ENCODE data around the gene ZNF669.
"Not testable (repeated sequence)": the region's sequence is repeated elsewhere in the genome, so short reads cannot be mapped to it uniquely, and the experiment has no call there.

Gene ZNF669

GRCh38 chr1:247103859-247104591, at the start of gene ZNF669:
Gene ZNF669, minus strand, starts transcription at chr1:247104356. Its CDS starts 157 bp downstream, at chr1:247104199.
- peak; percentile 83 for DNase-seq

- DNase-seq, result no peak
Measured at GRCh38 chr1:247147781-247148180, 43.6 kb upstream of the ZNF669 start.

DNA sequence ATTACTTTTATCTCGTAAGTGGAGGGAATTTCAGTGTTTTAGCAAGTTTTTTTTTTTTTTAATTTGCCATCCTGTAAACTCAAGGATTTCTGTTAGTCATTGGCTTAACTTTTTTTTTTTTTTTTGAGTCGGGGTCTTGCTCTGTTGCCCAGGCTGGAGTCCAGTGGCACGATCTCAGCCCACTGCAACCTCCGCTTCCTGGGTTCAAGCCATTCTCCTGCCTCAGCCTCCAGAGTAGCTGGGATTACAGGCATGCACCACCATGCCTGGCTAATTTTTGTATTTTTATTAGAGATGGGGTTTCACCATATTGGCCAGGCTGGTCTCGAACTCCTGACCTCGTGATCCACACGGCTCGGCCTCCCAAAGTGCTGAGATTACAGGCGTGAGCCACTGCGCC, 43.0 kb upstream of the ZNF669 start:
- not testable (repeated sequence) for DNase-seq

DNA sequence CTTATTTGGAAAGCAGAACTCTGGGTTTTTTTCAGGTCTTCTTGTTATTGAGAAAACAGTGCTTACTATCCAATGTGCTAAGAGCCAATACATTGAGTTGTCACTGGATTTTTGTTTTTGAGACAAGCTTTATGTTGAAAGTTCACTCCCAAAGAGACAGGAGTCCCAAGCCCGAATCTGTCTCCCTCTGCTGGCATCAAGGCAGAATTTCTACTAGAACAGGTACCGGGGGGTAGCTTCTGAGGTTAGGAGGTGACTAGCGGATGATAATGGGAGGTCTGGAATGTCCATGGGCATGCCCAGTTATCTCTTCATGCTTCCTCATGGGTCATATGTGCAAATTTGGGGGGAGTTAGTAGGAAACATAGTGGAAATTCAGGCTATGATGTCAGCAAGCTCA, 42.5 kb upstream of the ZNF669 start:
- no peak for DNase-seq

GRCh38 chr1:247145279-247145678, 41.1 kb upstream of the ZNF669 start:
- no peak for DNase-seq

GRCh38 chr1:247139557-247139956, 35.4 kb upstream of the ZNF669 start:
- not testable (repeated sequence) for DNase-seq

DNA sequence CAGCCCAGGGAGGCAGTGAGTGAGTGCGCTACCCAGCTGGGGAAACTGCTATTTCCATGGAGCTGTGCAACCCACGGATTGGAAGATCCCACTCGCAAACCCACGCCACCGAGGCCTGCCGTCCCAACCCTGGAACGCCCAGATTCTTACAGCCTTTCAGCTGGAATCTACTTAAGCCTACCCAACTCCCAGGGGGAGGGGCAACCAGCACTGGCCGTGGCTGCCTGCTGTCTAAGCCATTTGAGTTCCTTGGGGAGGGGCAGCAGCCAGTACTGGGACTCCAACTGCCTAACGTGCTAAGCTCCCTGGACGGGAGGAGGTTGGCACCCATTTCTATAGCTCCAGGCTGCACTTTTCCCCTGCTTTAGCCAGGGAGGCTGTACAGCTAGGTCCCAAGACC, 27.1 kb upstream of the ZNF669 start:
- DNase-seq, result no peak

DNA sequence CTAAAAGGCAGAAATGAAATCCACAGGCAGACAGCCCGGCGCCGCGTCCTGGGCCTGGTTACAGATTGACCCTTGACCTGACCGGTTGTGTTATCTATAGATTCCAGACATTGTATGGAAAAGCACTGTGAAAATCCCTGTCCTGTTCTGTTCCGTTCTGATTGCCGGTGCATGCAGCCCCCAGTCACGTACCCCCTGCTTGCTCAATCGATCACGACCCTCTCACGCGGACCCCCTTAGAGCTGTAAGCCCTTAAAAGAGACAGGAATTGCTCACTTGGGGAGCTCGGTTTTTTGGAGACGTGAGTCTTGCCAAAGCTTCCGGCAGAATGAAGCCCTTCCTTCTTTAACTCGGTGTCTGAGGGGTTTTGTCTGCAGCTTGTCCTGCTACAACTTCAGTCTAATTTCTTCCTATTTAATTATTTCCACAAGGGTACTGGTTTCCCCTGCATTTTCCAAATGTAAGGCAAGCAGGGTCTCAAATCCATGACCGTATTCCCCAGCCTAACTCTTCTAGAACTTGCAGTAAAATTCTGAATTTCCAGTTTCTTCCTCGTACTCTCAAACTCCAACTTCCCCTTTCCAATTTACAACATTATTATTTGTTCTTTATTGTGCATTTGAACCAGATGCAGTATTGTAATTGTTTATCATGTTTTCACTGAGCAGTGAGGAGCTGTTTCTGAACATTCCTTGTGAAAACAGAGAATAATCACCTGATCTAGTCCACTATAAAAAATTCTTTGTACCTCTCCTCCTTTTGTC, 23.5 kb upstream of the ZNF669 start:
- DNase-seq, result not testable (repeated sequence)

GRCh38 chr1:247126601-247127000, 22.4 kb upstream of the ZNF669 start:
- not testable (repeated sequence) for DNase-seq

DNA sequence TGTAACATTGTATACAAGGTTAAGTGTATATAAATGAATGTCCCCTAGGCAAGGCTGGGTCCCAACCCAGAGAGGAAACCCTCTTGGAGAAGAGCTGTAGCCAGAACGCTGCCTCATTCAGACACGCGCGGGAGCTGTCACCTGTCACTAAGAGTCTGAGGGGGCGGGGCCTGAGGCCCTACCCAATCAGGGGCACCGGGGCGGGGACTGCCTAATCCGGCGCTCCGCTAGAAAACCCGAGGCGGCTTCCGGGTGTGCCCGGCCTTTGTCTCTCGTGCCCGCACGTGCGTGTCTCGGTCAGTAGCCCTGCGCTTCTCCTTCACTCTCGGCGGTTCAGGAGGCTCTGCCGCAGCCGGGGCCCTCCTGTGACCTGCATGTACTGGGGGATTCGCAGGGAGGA, 22.0 kb upstream of the ZNF669 start:
- DNase-seq, result not testable (repeated sequence)

GRCh38 chr1:247121382-247121781, 17.2 kb upstream of the ZNF669 start:
- no peak for DNase-seq

DNA sequence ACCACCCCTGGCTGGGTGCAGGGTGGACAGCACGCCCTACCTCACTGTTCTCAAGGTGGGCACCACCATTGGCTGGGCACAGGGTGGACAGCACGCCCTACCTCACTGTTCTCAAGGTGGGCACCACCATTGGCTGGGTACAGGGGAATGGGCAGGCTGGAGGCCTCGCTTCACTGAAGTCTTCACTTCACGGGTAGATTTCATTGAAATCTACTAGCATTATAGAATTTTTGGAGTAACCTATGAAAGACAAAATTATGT, 16.2 kb upstream of the ZNF669 start:
- DNase-seq, result not testable (repeated sequence)

- no peak for DNase-seq
Measured at GRCh38 chr1:247119600-247120407, 15.6 kb upstream of the ZNF669 start.

GRCh38 chr1:247118946-247119446, 14.8 kb upstream of the ZNF669 start:
- DNase-seq, result no peak

DNA sequence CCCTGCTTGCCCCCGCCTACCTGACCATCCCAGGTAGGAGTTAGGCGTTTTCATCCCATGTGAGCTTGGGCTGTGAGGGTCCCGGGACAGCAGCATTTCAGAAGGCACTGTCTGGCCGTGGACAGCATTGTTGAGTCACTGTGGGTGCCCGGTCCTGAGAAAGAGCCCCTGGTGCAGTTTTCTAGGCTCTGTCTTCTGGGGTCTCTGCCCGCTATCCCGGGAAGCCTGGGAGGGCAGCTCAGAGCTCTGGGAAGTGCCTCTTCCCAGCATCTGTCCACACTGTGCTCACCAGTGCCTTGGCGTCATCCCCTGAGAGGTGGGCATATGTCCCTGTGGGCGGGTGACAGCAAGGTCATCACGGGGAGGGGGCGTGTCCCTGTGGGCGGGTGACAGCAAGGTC, 11.4 kb upstream of the ZNF669 start:
- no peak for DNase-seq

DNA sequence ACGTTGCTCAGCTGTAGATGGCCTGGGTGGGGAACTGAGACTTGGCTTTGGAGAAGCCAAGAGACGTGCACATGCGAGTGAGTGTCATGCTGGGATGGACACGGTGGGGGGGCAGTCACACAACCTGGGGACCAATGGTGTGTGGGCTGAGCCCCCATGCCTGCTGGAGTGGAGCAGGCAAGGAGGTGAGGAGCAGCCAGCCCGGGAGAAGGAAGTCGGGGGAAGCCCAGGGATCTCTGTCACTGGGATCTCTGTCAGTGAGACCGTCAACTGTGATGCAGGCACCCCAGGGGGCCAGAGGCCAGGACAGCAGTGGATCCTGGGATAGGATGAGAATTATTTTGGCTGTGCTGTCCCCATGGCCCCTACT, 11.0 kb upstream of the ZNF669 start:
- DNase-seq, result no peak

GRCh38 chr1:247114351-247115140, 10.4 kb upstream of the ZNF669 start:
- DNase-seq, result no peak

- DNase-seq, result no peak
Measured at GRCh38 chr1:247113733-247114271, 9.6 kb upstream of the ZNF669 start.

DNA sequence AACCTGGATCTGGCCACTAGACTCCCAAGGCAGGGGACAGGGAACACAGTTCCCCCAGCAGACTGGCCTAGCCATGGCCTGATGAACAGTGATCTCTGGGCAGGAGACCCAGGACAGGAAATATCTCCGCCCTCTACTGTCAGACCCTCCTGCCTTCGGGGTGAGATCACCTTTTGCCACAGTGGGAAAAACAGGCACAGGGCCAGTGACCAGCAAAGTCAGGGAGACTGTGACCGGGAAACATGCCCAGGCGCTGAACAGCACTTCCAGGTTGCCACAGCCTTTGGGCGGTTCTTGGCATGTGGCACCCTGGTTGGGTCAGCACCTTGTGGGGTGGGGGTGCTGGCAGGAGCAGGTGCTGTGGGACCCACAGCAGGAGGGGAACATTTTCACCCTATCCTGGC, 8.9 kb upstream of the ZNF669 start:
- no peak for DNase-seq

DNA sequence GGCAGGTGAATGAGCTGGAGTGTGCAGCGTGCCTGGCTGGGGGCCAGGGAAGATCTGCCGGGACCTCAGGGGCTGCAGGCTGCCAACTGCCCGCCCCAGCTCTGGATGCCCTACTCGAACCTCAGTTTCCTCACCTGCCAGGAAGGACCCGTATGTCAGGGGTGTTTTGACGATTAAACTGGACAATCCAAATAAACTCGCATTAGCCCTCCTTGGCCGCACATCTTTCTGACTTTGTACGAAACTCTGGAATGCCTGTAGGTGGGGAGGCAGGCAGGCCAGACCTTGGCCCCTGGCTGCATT, 8.3 kb upstream of the ZNF669 start:
- no peak for DNase-seq

- DNase-seq, result peak; percentile 44
Measured at GRCh38 chr1:247111700-247112478, 7.7 kb upstream of the ZNF669 start.

DNA sequence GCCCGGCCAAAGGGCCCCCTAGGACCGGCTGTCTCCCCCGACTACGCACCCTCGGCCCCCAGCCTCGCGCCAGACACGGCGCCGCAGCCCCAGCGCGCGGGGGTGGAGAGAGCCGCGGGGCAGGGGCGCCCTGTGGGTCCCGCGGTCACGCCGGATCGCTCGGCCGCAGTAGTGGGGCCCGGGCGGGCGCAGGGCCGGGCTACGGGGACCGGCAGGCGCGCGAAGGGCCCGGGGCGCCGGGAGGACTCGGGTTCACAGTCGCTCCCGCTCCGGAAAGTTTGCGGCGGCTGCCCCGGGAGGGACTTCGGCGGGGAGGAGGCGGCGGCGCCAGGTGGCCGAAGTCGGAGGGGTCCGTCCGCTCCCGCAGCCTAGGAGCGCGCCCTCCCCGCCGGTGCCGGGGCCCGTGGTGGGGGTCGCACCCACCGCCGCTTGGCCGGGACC, 7.1 kb upstream of the ZNF669 start:
- DNase-seq, result no peak

All from HCEC 1CT (cell line).